GM23248 (cell line): ENCODE data around the gene ARMC7. TPM values are rescaled to one million over a fixed set of nuclear protein-coding genes. Genes with fewer than 3 reads are reported as not detected.

ENCODE experiments used
- DNase-seq: peaks from one replicate; pipeline ENCODE4 v3.0.0-alpha.2; 2015
- H2AFZ ChIP-seq: fragments of 200-600 bp; sonication (generic); 2 replicates; pipeline ENCODE4 v1.6.1; 2016; ENCODE audit warnings: antibody characterized with exemption
- H3F3A ChIP-seq: fragments of 200-600 bp; sonication (generic); 2 replicates; pipeline ENCODE4 v1.6.1; 2016; ENCODE audit warnings: mild to moderate bottlenecking, antibody characterized with exemption, mixed run types; ENCODE audit not compliant: insufficient read depth
- H3K27ac ChIP-seq: fragments of 200-600 bp; sonication (generic); 2 replicates; pipeline ENCODE4 v1.5.1; 2016; ENCODE audit warnings: mild to moderate bottlenecking
- H3K27me3 ChIP-seq: fragments of 200-600 bp; sonication (generic); replicated peaks from 2 replicates; pipeline ENCODE4 v1.6.1; 2016; ENCODE audit warnings: mild to moderate bottlenecking; ENCODE audit not compliant: insufficient read depth
- H3K36me3 ChIP-seq: fragments of 200-600 bp; sonication (generic); 2 replicates; pipeline ENCODE4 v1.6.1; 2016; ENCODE audit warnings: low read depth, mild to moderate bottlenecking
- H3K4me1 ChIP-seq: fragments of 200-600 bp; sonication (generic); 2 replicates; pipeline ENCODE4 v1.6.1; 2016; ENCODE audit warnings: mild to moderate bottlenecking; ENCODE audit not compliant: insufficient read depth
- H3K4me2 ChIP-seq: fragments of 200-600 bp; sonication (generic); one replicate; pipeline ENCODE4 v1.6.1; 2016; ENCODE audit warnings: mild to moderate bottlenecking; ENCODE audit not compliant: unreplicated experiment
- H3K4me3 ChIP-seq: fragments of 200-600 bp; sonication (generic); 2 replicates; pipeline ENCODE4 v1.5.1; 2016; ENCODE audit warnings: mild to moderate bottlenecking
- H3K79me2 ChIP-seq: fragments of 200-600 bp; sonication (generic); 2 replicates; pipeline ENCODE4 v1.6.1; 2016; ENCODE audit warnings: mild to moderate bottlenecking; ENCODE audit not compliant: insufficient read depth
- H3K9ac ChIP-seq: fragments of 200-600 bp; sonication (generic); 2 replicates; pipeline ENCODE4 v1.6.1; 2016; ENCODE audit warnings: mild to moderate bottlenecking
- H3K9me2 ChIP-seq: fragments of 200-600 bp; sonication (generic); 2 replicates; pipeline ENCODE4 v1.6.1; 2016; ENCODE audit warnings: mixed run types, mild to moderate bottlenecking, moderate library complexity; ENCODE audit not compliant: insufficient read depth
- H3K9me3 ChIP-seq: fragments of 200-600 bp; sonication (generic); one replicate; pipeline ENCODE4 v1.6.1; 2017; ENCODE audit warnings: low read depth
- H4K20me1 ChIP-seq: fragments of 200-600 bp; sonication (generic); 2 replicates; pipeline ENCODE4 v1.6.0; 2016; ENCODE audit not compliant: insufficient read depth
- EZH2 ChIP-seq: fragments of 200-600 bp; sonication (generic); IDR thresholded peaks from 2 replicates; pipeline ENCODE4 v1.6.1; 2018; ENCODE audit warnings: antibody characterized with exemption, mild to moderate bottlenecking; ENCODE audit not compliant: insufficient read depth, poor library complexity, severe bottlenecking
- EZH2phosphoT487 ChIP-seq: fragments of 200-600 bp; sonication (generic); IDR thresholded peaks from 2 replicates; pipeline ENCODE4 v1.6.1; 2018; ENCODE audit warnings: antibody characterized with exemption, moderate library complexity, mild to moderate bottlenecking, low read depth; ENCODE audit not compliant: insufficient read depth
- WGBS, 2 experiments: methylation state at CpG; one replicate each; pipeline ENCODE4 v1.1.6; 2015 to 2017; ENCODE audit warnings: low lambda C conversion rate in 2 of 2, low coverage in 1 of 2; ENCODE audit errors: missing lambda C conversion rate in 2 of 2; 5-methylcytosine and 5-hydroxymethylcytosine counted together
- in situ Hi-C: fragments of 300-500 bp; cut with MboI; formaldehyde crosslinking; loops from 2 replicates; pipeline ENCODE4 v1.15.0; 2020
- polyA plus RNA-seq: library from polyadenylated mRNA; unstranded; fragments of >200 nt; fragmentation: Nextera tagmentation; extraction: Ambion mirVana; gene quantifications from 2 replicates; pipeline ENCODE4 v1.2.1, GENCODE V29; 2016
- total RNA-seq: library from RNA; depleted of rRNA; stranded (reverse); fragments of >200 nt; shearing (Covaris generic); gene quantifications from 2 replicates; pipeline ENCODE4 v1.2.3, GENCODE V29; 2014

Gene ARMC7
- total and polyA plus RNA-seq, 2 experiments from 2014 or later, result 1.3 to 9.8 TPM

GRCh38 chr17:75113798-75114551, 4.2 kb downstream of the ARMC7 start:
- H3K9me2 ChIP-seq, result no peaks in the 10 kb centered on the region
- in situ Hi-C loops, result no loop called here
- H3K27ac ChIP-seq, result peak overlapping the region; percentile 60
- DNase-seq, result peak; percentile 90
- TF ChIP-seq EZH2phosphoT487 (no peak), EZH2 (no peak)
- no peaks in the 10 kb centered on the region for H3F3A ChIP-seq
- H3K9ac ChIP-seq, result peak overlapping the region; percentile 78
- 2 to 3% methylated on average over 22 of the region's 22 CpGs for WGBS, 2 experiments
- no peaks in the 10 kb centered on the region for H3K9me3 ChIP-seq
- H3K79me2 ChIP-seq, result peaks cover 25% of the 10 kb centered on the region; the same call in 1 of the 2 replicates
- no peaks in the 10 kb centered on the region for H3K36me3 ChIP-seq
- H4K20me1 ChIP-seq, result no peaks in the 10 kb centered on the region
- no peaks in the 10 kb centered on the region for H3K27me3 ChIP-seq
- H3K4me3 ChIP-seq, result peak overlapping the region; percentile 72
- peak overlapping the region; percentile 93 for H2AFZ ChIP-seq
- peak overlapping the region; percentile 79 for H3K4me2 ChIP-seq
- H3K4me1 ChIP-seq, result 0 out of 2 replicates have a peak, but pooled peaks cover 7% of the 10 kb centered on the region

- H3K4me1 ChIP-seq, result 0 out of 2 replicates have a peak, but pooled peaks cover 7% of the 10 kb centered on the region
- H3K36me3 ChIP-seq, result no peaks in the 10 kb centered on the region
- in situ Hi-C loops, result no loop called here
- H3K9ac ChIP-seq, result peak overlapping the region; percentile 78
- H2AFZ ChIP-seq, result peak overlapping the region; percentile 93
- H3K4me2 ChIP-seq, result peak overlapping the region; percentile 79
- no peaks in the 10 kb centered on the region for H3K9me3 ChIP-seq
- no peak for TF ChIP-seq EZH2phosphoT487
- TF ChIP-seq EZH2, result no peak
- no peaks in the 10 kb centered on the region for H3K27me3 ChIP-seq
- no peaks in the 10 kb centered on the region for H4K20me1 ChIP-seq
- peak; percentile 25 for DNase-seq
- H3K9me2 ChIP-seq, result no peaks in the 10 kb centered on the region
- no peaks in the 10 kb centered on the region for H3F3A ChIP-seq
- 31 to 33% methylated on average over 19 of the region's 19 CpGs for WGBS, 2 experiments
- peak overlapping the region; percentile 60 for H3K27ac ChIP-seq
- H3K79me2 ChIP-seq, result peaks cover 25% of the 10 kb centered on the region; the same call in 1 of the 2 replicates
- H3K4me3 ChIP-seq, result peak overlapping the region; percentile 72
Measured at GRCh38 chr17:75114552-75115314, 5.0 kb downstream of the ARMC7 start.

- 0 out of 2 replicates have a peak, but pooled peaks cover 7% of the 10 kb centered on the region for H3K4me1 ChIP-seq
- no peaks in the 10 kb centered on the region for H3F3A ChIP-seq
- TF ChIP-seq EZH2, result no peak
- no peak for TF ChIP-seq EZH2phosphoT487
- H3K4me3 ChIP-seq, result no peak overlapping the region
- H3K9me3 ChIP-seq, result no peaks in the 10 kb centered on the region
- H3K27me3 ChIP-seq, result no peaks in the 10 kb centered on the region
- no peak overlapping the region for H3K27ac ChIP-seq
- in situ Hi-C loops, result no loop called here
- no peaks in the 10 kb centered on the region for H4K20me1 ChIP-seq
- H3K4me2 ChIP-seq, result no peak overlapping the region
- no peaks in the 10 kb centered on the region for H3K36me3 ChIP-seq
- H2AFZ ChIP-seq, result no peak overlapping the region
- no peak for DNase-seq
- no peaks in the 10 kb centered on the region for H3K9me2 ChIP-seq
- peaks cover 23% of the 10 kb centered on the region; the same call in 1 of the 2 replicates for H3K79me2 ChIP-seq
- H3K9ac ChIP-seq, result no peak overlapping the region
Measured at GRCh38 chr17:75115555-75115954, 5.8 kb downstream of the ARMC7 start.

GRCh38 chr17:75116737-75117136, 7.0 kb downstream of the ARMC7 start:
- Histone ChIP-seq H3K36me3 (no peaks in the 10 kb centered on the region), H3K27ac (no peak overlapping the region), H3K4me3 (no peak overlapping the region), H2AFZ (no peak overlapping the region), H3K27me3 (no peaks in the 10 kb centered on the region), H3F3A (no peaks in the 10 kb centered on the region), H3K4me1 (0 out of 2 replicates have a peak, but pooled peaks cover 7% of the 10 kb centered on the region), H3K9me3 (no peaks in the 10 kb centered on the region), H3K9me2 (no peaks in the 10 kb centered on the region), H3K4me2 (no peak overlapping the region), H4K20me1 (no peaks in the 10 kb centered on the region), H3K9ac (no peak overlapping the region), H3K79me2 (peaks cover 15% of the 10 kb centered on the region; the same call in 1 of the 2 replicates)
- in situ Hi-C loops, result no loop called here
- 79 to 81% methylated on average over 9 of the region's 9 CpGs for WGBS, 2 experiments
- TF ChIP-seq EZH2phosphoT487 (no peak), EZH2 (no peak)
- DNase-seq, result no peak
